Endothelial cell of umbilical vein (primary cell): ENCODE data around the gene GPR176.

Experiments used
- EZH2 ChIP-seq: IDR thresholded peaks from 2 replicates; pipeline ENCODE4 v1.6.1; 2012; ENCODE audit warnings: borderline replicate concordance, low read depth, mild to moderate bottlenecking, moderate library complexity, low read length, inconsistent platforms; ENCODE audit not compliant: severe bottlenecking
- POLR2A ChIP-seq: IDR thresholded peaks from 2 replicates; pipeline ENCODE4 v1.6.1; 2012; ENCODE audit warnings: low read depth, mild to moderate bottlenecking, control low read depth, low read length
- TF ChIP-seq, protein P1 (sequence below): IDR thresholded peaks from 2 replicates; pipeline ENCODE4 v1.6.1; 2011; ENCODE audit not compliant: insufficient read depth, insufficient read length
- TF ChIP-seq, protein P2 (sequence below), 2 donors: IDR thresholded peaks; 1 replicate in 1 of 2; 2 replicates in 1 of 2; pipeline ENCODE4 v1.5.1; 2011; ENCODE audit warnings: low read length in 2 of 2, mild to moderate bottlenecking in 2 of 2, moderate library complexity in 2 of 2, control low read depth in 1 of 2, inconsistent platforms in 1 of 2, low read depth in 1 of 2; ENCODE audit not compliant: insufficient read depth in 1 of 2; ENCODE audit errors: extremely low read depth in 1 of 2

DNA sequence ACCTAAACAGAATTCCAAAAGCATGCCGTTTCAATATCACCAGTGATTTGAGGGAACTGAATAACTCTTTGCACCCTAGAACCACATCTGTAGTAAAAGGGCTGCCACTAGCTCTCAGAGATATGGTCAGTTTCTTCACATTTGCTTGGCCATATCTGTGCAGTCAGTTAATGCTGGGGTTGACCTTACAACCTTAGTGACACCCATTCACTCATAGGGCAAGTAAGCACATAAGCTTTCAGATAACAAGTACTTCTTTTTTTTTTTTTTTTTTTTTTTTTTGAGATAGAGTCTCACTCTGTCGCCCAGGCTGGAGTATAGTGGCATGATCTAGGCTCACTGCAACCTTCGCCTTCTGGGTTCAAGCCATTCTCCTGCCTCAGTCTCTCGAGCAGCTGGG is 117.0 kb downstream of the GPR176 start:
- TF ChIP-seq, protein P1, sequence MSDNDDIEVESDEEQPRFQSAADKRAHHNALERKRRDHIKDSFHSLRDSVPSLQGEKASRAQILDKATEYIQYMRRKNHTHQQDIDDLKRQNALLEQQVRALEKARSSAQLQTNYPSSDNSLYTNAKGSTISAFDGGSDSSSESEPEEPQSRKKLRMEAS, result no peak
- TF ChIP-seq, protein P2, sequence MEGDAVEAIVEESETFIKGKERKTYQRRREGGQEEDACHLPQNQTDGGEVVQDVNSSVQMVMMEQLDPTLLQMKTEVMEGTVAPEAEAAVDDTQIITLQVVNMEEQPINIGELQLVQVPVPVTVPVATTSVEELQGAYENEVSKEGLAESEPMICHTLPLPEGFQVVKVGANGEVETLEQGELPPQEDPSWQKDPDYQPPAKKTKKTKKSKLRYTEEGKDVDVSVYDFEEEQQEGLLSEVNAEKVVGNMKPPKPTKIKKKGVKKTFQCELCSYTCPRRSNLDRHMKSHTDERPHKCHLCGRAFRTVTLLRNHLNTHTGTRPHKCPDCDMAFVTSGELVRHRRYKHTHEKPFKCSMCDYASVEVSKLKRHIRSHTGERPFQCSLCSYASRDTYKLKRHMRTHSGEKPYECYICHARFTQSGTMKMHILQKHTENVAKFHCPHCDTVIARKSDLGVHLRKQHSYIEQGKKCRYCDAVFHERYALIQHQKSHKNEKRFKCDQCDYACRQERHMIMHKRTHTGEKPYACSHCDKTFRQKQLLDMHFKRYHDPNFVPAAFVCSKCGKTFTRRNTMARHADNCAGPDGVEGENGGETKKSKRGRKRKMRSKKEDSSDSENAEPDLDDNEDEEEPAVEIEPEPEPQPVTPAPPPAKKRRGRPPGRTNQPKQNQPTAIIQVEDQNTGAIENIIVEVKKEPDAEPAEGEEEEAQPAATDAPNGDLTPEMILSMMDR (IDR thresholded peaks at IDR 0.05; ENCODE audit: extremely low read depth in 1 of 2, insufficient read depth in 1 of 2, low read depth in 1 of 2, low read length in 2 of 2), result no peak
- TF ChIP-seq POLR2A, result no peak
- TF ChIP-seq EZH2, result no peak
